Mesendoderm (in vitro differentiated cells): ENCODE measurements around the gene CDC6.

Experiments used
- DNase-seq: peaks from one replicate; pipeline ENCODE4 v3.0.0; 2013
- H2AK5ac ChIP-seq: 2 replicates; pipeline ENCODE4 v1.6.1; 2013; ENCODE audit warnings: low read length, inconsistent platforms
- H2BK120ac ChIP-seq: 2 replicates; pipeline ENCODE4 v1.6.1; 2013; ENCODE audit warnings: low read depth, mild to moderate bottlenecking, low read length, moderate library complexity, mixed read lengths
- H2BK15ac ChIP-seq: replicated peaks from 2 replicates; pipeline ENCODE4 v1.6.1; 2013; ENCODE audit warnings: low read depth, mild to moderate bottlenecking, moderate library complexity
- H2BK5ac ChIP-seq: 2 replicates; pipeline ENCODE4 v1.6.1; 2013; ENCODE audit warnings: low read length, inconsistent platforms
- H3K18ac ChIP-seq: 2 replicates; pipeline ENCODE4 v1.6.1; 2013; ENCODE audit warnings: mild to moderate bottlenecking, low read length, mixed read lengths
- H3K23ac ChIP-seq: one replicate; pipeline ENCODE4 v1.6.1; 2013; ENCODE audit warnings: low read length
- H3K27ac ChIP-seq: 2 replicates; pipeline ENCODE4 v1.5.1; 2013; ENCODE audit warnings: low read depth, mild to moderate bottlenecking, inconsistent platforms, low read length, moderate library complexity
- H3K27me3 ChIP-seq: 2 replicates; pipeline ENCODE4 v1.6.1; 2013; ENCODE audit warnings: low read length, control low read depth, mild to moderate bottlenecking, inconsistent platforms; ENCODE audit not compliant: insufficient read depth, poor library complexity
- H3K36me3 ChIP-seq: 2 replicates; pipeline ENCODE4 v1.6.1; 2013; ENCODE audit warnings: low read length, inconsistent platforms; ENCODE audit not compliant: control insufficient read depth, insufficient read depth
- H3K4ac ChIP-seq: one replicate; pipeline ENCODE4 v1.6.1; 2013; ENCODE audit warnings: low read depth, mild to moderate bottlenecking, low read length, moderate library complexity
- H3K4me1 ChIP-seq: 2 replicates; pipeline ENCODE4 v1.6.1; 2013; ENCODE audit warnings: low read depth, low read length, inconsistent platforms; ENCODE audit not compliant: control insufficient read depth
- H3K4me2 ChIP-seq: 2 replicates; pipeline ENCODE4 v1.6.1; 2013; ENCODE audit warnings: low read length
- H3K4me3 ChIP-seq: 2 replicates; pipeline ENCODE4 v1.5.1; 2013; ENCODE audit warnings: mild to moderate bottlenecking, low read length
- H3K56ac ChIP-seq: one replicate; pipeline ENCODE4 v1.6.1; 2013; ENCODE audit warnings: low read length
- H3K79me1 ChIP-seq: 2 replicates; pipeline ENCODE4 v1.6.1; 2013; ENCODE audit warnings: low read length, inconsistent platforms
- H3K79me2 ChIP-seq: 2 replicates; pipeline ENCODE4 v1.6.1; 2013; ENCODE audit warnings: mild to moderate bottlenecking, low read length; ENCODE audit not compliant: control insufficient read depth, insufficient read depth
- H3K9ac ChIP-seq: 2 replicates; pipeline ENCODE4 v1.6.1; 2013; ENCODE audit warnings: low read length, inconsistent platforms
- H4K5ac ChIP-seq: one replicate; pipeline ENCODE4 v1.6.1; 2013; ENCODE audit warnings: low read length
- H4K8ac ChIP-seq: one replicate; pipeline ENCODE4 v1.6.1; 2013; ENCODE audit warnings: low read depth, mild to moderate bottlenecking, control low read depth, low read length, moderate library complexity
- WGBS: extraction: QIAGEN DNeasy Blood & Tissue Kit; methylation state at CpG from one replicate; pipeline ENCODE4 v1.1.7; 2013; ENCODE audit warnings: low lambda C conversion rate, missing lambda C conversion rate; ENCODE audit not compliant: insufficient coverage; ENCODE audit errors: extremely low coverage; 5-methylcytosine and 5-hydroxymethylcytosine counted together

The CDC6 gene

DNA sequence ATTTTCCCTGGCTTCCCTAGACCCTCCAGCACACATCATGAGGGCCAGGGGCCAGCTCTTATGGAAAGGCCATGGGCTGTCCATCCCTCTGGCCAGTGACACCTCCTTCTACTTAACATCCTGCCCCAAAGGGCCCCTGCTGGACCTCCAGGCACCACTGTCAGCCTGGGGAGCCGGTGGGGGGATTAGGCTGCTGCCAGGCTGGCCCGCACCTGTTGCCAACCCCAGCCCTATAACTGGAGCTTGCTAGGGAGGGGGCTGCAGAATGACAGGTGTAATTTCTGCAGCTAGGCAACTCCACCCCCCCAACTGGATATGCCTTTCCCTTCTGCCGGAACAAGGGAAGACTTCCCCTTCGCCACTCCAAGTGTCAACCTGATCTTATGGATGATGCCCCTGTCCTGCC is 33.8 kb downstream of the CDC6 start:
- H3K27me3 ChIP-seq = no peaks in the 10 kb centered on the region
- H3K79me1 ChIP-seq = peaks cover 25% of the 10 kb centered on the region
- no peak overlapping the region for H3K4me2 ChIP-seq
- no peak overlapping the region for H3K9ac ChIP-seq
- no peak overlapping the region for H3K23ac ChIP-seq
- peaks cover 8% of the 10 kb centered on the region for H3K4me1 ChIP-seq
- DNase-seq = no peak
- peaks cover 8% of the 10 kb centered on the region for H3K79me2 ChIP-seq
- no peaks in the 10 kb centered on the region for H3K36me3 ChIP-seq
- no peak overlapping the region for H4K5ac ChIP-seq
- H2AK5ac ChIP-seq = no peak overlapping the region
- H2BK5ac ChIP-seq = no peak overlapping the region
- H3K4ac ChIP-seq = no peak overlapping the region
- H3K56ac ChIP-seq = no peak overlapping the region
- no peak overlapping the region for H3K18ac ChIP-seq
- no peak overlapping the region for H3K4me3 ChIP-seq
- H2BK15ac ChIP-seq = no peak overlapping the region
- no CpG with 5 or more reads among the region's 4 CpGs for WGBS
- H2BK120ac ChIP-seq = no peak overlapping the region
- H3K27ac ChIP-seq = no peak overlapping the region
- H4K8ac ChIP-seq = no peak overlapping the region

DNA sequence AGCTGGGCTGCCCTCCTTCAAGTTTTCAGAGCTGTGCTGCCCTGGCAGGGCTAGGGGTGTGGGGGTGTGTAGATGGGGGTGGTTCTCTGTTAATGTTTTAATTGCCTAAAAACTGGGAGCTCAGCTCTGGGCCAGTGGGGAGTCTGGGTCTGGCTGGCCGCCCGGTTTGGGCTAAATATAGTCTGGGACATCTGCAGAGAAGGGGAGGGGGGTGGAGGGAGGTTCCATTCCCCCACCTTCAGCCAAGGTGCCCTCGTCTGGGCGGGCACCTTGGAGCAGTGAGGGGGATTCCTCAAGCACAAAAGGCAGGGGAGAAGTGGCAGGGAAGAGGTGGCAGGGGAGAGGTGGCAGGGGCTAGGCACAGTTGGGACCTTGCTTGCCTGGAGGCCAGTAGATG is 34.3 kb downstream of the CDC6 start:
- H3K4ac ChIP-seq = no peak overlapping the region
- DNase-seq = no peak
- H3K4me3 ChIP-seq = no peak overlapping the region
- H3K27ac ChIP-seq = no peak overlapping the region
- H2AK5ac ChIP-seq = no peak overlapping the region
- H3K56ac ChIP-seq = no peak overlapping the region
- peaks cover 8% of the 10 kb centered on the region for H3K79me2 ChIP-seq
- no peak overlapping the region for H2BK5ac ChIP-seq
- H3K4me2 ChIP-seq = no peak overlapping the region
- no peak overlapping the region for H3K9ac ChIP-seq
- H3K18ac ChIP-seq = no peak overlapping the region
- no peaks in the 10 kb centered on the region for H3K36me3 ChIP-seq
- no peak overlapping the region for H4K5ac ChIP-seq
- H3K23ac ChIP-seq = no peak overlapping the region
- H3K79me1 ChIP-seq = peaks cover 25% of the 10 kb centered on the region
- peaks cover 8% of the 10 kb centered on the region for H3K4me1 ChIP-seq
- H2BK120ac ChIP-seq = no peak overlapping the region
- no peak overlapping the region for H2BK15ac ChIP-seq
- no peaks in the 10 kb centered on the region for H3K27me3 ChIP-seq
- no CpG with 5 or more reads among the region's 4 CpGs for WGBS
- H4K8ac ChIP-seq = no peak overlapping the region

DNA sequence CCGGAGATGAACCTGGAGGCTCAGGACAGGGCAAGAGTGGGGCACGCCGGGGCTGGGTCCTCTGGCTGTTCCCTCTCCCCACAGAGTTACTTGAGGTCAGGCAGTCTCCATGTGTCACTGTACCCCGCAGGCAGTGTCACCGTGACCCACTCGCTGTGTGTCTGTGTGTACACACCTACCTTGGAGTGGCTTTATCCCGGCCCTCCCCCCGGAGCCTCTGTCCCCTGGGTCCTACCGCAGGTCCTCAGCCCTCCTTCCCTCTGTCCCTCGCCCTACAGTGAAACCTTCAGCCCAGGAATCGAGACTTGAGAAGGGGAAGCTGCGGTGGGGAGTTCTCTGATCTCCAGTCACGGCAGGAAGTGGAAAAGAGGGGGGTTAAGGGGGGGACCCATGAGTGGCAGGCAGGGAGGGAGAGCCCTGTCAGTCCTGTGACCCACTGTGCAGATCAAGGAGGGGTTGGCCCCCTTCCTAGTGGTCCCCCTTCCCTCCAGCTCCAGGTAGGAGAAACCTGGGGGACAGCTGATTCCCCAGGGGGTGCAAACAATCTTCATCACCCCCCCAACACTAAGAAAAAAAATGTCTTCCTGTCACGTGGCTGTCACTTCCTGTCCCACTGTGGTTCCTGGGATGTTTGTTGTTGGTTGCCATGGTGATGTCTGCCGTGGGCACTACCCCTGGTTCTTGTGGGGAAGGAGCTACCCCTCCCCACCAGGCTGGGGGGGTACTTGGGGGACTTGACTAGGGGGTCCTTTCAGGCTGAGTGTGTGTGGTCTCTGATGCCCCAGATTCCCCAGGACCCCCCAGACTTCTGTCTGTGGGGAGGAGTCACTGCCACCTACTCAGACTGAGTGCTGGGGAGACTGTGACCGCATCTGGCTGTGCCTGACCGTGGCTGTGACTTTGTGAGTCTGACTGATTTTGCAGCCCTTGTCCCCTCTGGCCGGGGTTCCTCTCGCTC is 35.0 kb downstream of the CDC6 start:
- Histone ChIP-seq H3K9ac (peak overlapping the region; percentile 29), H3K4me3 (no peak overlapping the region), H3K27ac (no peak overlapping the region), H2BK5ac (no peak overlapping the region), H2BK120ac (no peak overlapping the region), H3K23ac (no peak overlapping the region), H3K79me2 (peaks cover 8% of the 10 kb centered on the region), H3K4me1 (peaks cover 8% of the 10 kb centered on the region), H3K18ac (no peak overlapping the region), H3K79me1 (peaks cover 27% of the 10 kb centered on the region), H4K5ac (no peak overlapping the region), H3K4me2 (no peak overlapping the region), H4K8ac (no peak overlapping the region), H3K4ac (no peak overlapping the region), H2BK15ac (no peak overlapping the region), H3K56ac (no peak overlapping the region), H3K36me3 (no peaks in the 10 kb centered on the region), H3K27me3 (no peaks in the 10 kb centered on the region), H2AK5ac (no peak overlapping the region)
- no CpG with 5 or more reads among the region's 19 CpGs for WGBS
- DNase-seq = peak; percentile 90

DNA sequence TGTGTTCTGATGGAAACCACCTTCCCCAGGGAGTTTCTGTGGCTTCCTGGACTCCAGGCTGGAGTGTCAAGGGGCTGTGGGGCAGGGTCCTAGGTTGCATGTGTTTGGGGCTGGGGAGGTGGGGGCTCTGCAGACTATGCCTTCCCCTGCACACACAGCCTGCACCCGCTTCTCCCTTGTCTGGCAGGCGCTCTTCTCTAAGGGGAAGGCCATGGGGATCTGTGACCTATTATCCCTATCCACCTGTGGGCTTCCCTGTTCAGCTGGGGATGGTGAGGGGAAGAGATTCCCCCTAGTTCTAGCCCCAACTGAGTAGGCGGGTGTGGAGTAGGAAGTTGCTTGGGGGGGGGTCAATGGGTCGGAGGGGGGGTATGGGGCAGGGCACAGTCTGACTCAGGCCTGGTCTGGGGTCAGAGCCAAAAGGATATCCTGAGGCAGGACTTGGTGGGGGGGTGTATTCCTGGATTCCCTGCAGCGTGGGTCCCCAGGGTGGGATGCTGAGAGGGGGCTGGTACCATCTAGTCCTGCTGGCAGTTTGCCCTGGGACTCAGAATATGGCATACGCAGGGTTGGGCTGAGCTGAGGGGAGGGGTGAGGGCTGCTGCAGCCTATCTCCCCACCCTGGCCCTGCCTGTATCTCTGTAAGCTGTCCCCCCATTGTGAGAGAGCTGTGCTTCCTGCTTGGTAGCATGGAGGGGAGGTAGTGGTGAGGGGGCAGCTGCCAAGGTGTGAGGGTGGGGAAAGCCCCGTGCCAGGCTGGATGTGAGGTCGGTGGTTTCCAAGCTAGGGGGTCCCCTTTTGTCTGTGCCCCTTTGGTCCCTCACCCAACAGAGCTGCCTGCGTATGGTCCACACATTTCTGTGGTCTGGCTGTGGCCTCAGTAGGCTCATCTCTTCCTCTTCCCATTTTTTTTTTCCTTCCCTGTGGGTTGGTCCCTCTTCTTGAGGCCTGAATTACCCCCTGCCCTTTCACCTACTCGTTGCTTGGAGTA is 36.0 kb downstream of the CDC6 start:
- H3K36me3 ChIP-seq = no peaks in the 10 kb centered on the region
- WGBS = no CpG with 5 or more reads among the region's 10 CpGs
- H3K79me2 ChIP-seq = peaks cover 8% of the 10 kb centered on the region
- DNase-seq = no peak
- no peak overlapping the region for H2BK15ac ChIP-seq
- H3K18ac ChIP-seq = no peak overlapping the region
- H3K79me1 ChIP-seq = peaks cover 27% of the 10 kb centered on the region
- H4K5ac ChIP-seq = no peak overlapping the region
- H3K27ac ChIP-seq = no peak overlapping the region
- H4K8ac ChIP-seq = no peak overlapping the region
- no peaks in the 10 kb centered on the region for H3K27me3 ChIP-seq
- H3K4me1 ChIP-seq = peaks cover 8% of the 10 kb centered on the region
- H3K4me3 ChIP-seq = no peak overlapping the region
- no peak overlapping the region for H2AK5ac ChIP-seq
- no peak overlapping the region for H3K4ac ChIP-seq
- no peak overlapping the region for H3K4me2 ChIP-seq
- H3K56ac ChIP-seq = no peak overlapping the region
- H3K23ac ChIP-seq = no peak overlapping the region
- no peak overlapping the region for H2BK5ac ChIP-seq
- H2BK120ac ChIP-seq = no peak overlapping the region
- no peak overlapping the region for H3K9ac ChIP-seq

DNA sequence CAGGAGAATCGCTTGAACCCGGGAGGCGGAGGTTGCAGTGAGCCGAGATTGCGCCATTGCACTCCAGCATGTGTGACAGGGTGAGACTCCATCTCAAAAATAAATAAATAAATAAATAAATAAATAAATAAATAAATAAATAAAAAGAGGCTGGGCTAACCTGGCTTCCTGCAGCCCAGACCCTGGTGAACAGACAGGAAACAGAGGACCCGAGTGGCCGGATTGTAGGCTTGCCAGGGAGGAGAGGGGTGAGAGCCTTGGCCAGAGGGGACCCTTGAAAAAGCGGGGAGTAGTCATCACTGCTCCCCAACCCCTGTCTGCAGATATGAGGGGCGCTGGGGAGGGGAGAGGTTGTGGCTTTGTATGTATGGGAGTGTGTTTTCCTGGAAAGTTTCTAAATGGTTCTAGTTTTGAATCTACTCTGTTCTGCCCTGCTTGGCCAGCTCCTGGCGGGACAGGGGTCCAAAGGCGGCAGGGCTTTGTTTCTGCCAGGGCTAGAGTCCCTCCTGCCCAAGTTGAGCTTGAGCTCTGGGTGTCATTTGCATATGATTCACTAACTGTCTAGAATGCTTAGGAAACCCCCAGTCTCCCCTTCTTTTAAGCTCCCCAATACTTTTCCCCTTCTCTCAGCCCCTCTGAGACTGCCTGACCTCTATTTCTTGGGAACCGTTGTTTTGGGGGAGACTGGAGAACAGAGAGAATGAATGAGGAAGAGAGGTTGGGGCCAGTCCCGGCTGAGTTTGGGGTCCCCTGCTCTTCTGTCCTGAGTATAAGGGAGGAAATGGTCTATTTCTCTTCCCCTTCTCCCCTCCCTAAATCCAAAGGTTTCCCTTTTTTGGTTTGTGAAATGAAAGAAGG is 37.7 kb downstream of the CDC6 start:
- Histone ChIP-seq H4K5ac (no peak overlapping the region), H3K56ac (no peak overlapping the region), H3K4me2 (no peak overlapping the region), H3K27me3 (no peaks in the 10 kb centered on the region), H3K79me2 (peaks cover 5% of the 10 kb centered on the region), H3K4me1 (peaks cover 3% of the 10 kb centered on the region), H3K36me3 (no peaks in the 10 kb centered on the region), H3K9ac (no peak overlapping the region), H4K8ac (no peak overlapping the region), H2AK5ac (no peak overlapping the region), H3K18ac (no peak overlapping the region), H2BK120ac (no peak overlapping the region), H3K79me1 (peaks cover 19% of the 10 kb centered on the region), H2BK15ac (no peak overlapping the region), H3K27ac (no peak overlapping the region), H2BK5ac (no peak overlapping the region), H3K4me3 (no peak overlapping the region), H3K4ac (no peak overlapping the region), H3K23ac (no peak overlapping the region)
- no peak for DNase-seq
- no CpG with 5 or more reads among the region's 13 CpGs for WGBS
